ENCODE data around the gene HOXD9.
A peak's percentile ranks its signal among the peaks of the same experiment; 100 is the strongest.

Gene HOXD9

GRCh38 chr2:176138526-176138922 is 16.0 kb downstream of the HOXD9 start:
- Histone ChIP-seq H3K4me1 (ENCODE audit: control insufficient read depth, insufficient read depth, low read length) (peaks cover 13% of the 10 kb centered on the region), H3K4me3 (ENCODE audit: low read length) (no peak overlapping the region), H3K9me3 (ENCODE audit: control insufficient read depth, low read length) (no peaks in the 10 kb centered on the region), H3K36me3 (ENCODE audit: control insufficient read depth, insufficient read depth, low read length) (no peaks in the 10 kb centered on the region), H3K27me3 (ENCODE audit: control insufficient read depth, insufficient read depth, low read length) (peaks cover 98% of the 10 kb centered on the region), H3K9ac (ENCODE audit: low read length) (no peak overlapping the region)

DNA sequence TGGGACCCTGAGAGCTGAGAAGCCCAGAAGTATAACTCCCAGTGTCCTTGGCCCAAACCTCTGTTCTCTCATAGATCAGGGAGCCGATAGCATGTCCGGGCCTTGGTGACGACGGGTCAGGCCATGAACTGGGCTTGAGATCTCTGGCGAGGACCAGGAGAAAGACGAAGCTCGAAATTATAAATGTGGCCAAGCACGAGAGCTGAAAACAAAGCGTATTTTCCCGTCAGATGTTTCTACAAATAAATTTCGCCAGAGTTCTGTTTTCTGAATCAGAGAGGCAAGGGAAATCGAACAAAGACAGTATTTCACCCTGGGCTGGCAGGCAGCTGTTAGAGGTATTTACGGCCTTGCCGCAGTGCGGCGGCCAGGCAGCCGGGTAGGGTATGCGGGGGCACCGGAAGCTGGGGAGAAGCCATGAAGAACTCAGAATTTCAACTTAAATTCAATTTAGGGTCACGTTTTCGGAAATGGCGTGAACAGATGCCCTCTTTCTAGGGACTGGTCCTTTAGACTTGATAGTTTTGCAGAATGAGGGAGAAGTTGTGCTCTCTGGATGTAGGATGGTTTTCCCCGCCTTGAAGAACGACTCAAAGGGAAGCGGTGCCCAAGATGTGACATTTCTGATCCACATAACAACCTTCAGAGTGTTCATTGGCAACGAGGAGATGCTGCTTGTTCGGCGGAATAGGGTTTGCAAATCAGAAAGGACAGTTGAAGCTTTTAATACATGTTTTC is 16.6 kb downstream of the HOXD9 start:
- H3K36me3 ChIP-seq (ENCODE audit: control insufficient read depth, insufficient read depth, low read length) = no peaks in the 10 kb centered on the region
- peaks cover 93% of the 10 kb centered on the region for H3K27me3 ChIP-seq (ENCODE audit: control insufficient read depth, insufficient read depth, low read length)
- no peak overlapping the region for H3K4me3 ChIP-seq (ENCODE audit: low read length)
- H3K4me1 ChIP-seq (ENCODE audit: control insufficient read depth, insufficient read depth, low read length) = peaks cover 13% of the 10 kb centered on the region
- no peaks in the 10 kb centered on the region for H3K9me3 ChIP-seq (ENCODE audit: control insufficient read depth, low read length)
- H3K9ac ChIP-seq (ENCODE audit: low read length) = no peak overlapping the region

DNA sequence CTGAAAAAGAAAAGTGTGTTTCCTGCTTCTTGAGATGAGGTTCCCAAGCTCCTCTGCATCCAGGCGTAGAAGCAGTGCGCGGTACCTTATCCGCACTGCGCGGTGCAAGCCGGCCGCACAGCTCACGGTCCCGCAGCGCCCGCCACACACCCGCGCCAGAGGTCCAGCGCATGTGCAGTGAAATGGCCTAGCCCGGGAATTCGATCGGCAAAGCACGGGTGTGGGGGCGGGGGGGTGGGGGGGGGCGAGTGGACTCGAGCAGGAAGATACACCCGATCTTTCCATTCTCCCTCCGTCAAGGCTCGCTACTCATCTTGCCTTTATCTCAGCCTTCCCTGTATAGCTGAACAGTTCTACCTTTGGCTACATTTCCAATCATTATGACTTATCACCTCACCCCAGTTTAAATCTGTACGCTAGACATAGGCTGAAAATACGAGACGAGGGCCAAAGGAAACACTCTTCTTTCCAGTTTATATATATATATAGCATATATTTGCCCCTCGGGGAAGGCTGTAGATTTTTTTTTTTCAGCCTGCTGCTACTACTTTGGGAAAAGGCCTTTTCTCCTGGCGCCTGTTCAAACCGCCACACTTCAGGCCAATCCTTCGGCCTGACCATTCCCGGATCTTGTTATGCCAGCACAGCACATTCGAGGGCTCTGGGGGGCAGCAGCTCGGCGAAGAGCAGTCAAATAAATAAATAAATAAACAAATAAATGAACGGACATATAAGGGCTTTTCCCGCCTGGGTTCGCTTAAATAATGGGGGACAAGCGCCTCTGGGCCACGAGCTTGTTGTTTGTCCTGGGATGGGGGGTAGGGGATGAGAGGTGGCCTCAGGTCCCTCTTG is 17.4 kb downstream of the HOXD9 start:
- peaks cover 13% of the 10 kb centered on the region for H3K4me1 ChIP-seq (ENCODE audit: control insufficient read depth, insufficient read depth, low read length)
- no peak overlapping the region for H3K4me3 ChIP-seq (ENCODE audit: low read length)
- H3K9me3 ChIP-seq (ENCODE audit: control insufficient read depth, low read length) = no peaks in the 10 kb centered on the region
- peaks cover 91% of the 10 kb centered on the region for H3K27me3 ChIP-seq (ENCODE audit: control insufficient read depth, insufficient read depth, low read length)
- no peak overlapping the region for H3K9ac ChIP-seq (ENCODE audit: low read length)
- H3K36me3 ChIP-seq (ENCODE audit: control insufficient read depth, insufficient read depth, low read length) = no peaks in the 10 kb centered on the region

DNA sequence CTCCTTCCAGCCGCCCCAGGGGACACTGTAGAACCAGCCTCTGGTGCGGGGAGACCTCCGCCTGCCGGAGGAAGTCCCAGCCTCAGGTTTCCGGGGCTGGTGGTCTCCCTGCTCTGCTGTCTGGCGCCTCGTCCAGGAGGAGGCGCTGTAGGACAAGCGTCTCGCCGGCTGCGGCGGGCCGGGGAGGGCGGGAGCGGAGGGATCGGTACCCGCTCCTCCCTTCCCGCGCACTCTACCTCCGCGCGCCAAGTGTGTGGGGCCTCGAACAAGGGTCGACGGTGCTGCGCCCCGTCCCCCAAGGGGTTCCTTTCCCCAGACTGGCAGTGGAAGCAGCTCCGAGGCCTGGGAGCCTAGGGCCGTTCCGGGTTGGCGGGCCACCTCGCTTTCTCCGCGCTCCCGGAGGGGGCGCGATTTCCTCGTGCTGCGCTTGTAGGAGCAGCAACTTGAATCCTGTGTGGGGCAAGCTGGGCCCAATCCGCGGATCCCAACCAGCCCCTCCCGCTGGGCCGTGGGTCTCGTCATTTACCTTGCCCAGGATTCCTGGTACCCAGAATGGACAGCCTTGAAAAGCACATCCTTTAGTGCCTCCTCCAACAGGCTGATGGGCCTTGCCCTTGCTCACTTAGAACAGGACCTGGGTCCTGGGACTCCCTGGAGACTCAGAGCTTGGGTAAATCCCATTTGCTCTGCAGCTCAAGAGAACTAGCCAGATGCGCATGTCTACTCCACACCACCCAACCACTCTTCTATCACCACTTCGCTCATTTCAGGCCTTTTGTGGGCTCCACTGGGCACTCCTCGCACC is 18.2 kb downstream of the HOXD9 start:
- H3K36me3 ChIP-seq (ENCODE audit: control insufficient read depth, insufficient read depth, low read length) = no peaks in the 10 kb centered on the region
- H3K4me1 ChIP-seq (ENCODE audit: control insufficient read depth, insufficient read depth, low read length) = peaks cover 13% of the 10 kb centered on the region
- H3K9ac ChIP-seq (ENCODE audit: low read length) = peak overlapping the region; percentile 25
- H3K9me3 ChIP-seq (ENCODE audit: control insufficient read depth, low read length) = no peaks in the 10 kb centered on the region
- H3K27me3 ChIP-seq (ENCODE audit: control insufficient read depth, insufficient read depth, low read length) = peaks cover 89% of the 10 kb centered on the region
- H3K4me3 ChIP-seq (ENCODE audit: low read length) = no peak overlapping the region

DNA sequence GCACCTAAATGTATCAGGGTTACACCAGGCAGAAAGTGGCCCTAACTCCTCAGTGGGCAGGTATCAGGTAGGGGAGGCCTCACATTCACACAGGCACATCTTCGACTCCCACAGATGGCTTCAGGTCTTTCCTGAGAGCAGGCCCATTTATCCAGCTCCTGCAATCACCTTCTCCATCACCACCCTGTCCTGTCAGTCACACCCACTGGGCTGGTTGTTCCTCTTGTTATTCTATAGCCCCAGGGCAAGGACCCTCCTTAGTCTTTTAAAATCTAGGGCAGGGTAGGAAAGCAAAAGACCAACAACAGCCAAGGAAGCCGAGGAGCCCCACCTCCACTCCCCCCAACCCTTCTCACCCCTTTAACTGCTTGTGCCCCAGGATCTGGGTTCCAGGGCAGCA is 19.8 kb downstream of the HOXD9 start:
- Histone ChIP-seq H3K36me3 (ENCODE audit: control insufficient read depth, insufficient read depth, low read length) (no peaks in the 10 kb centered on the region), H3K4me3 (ENCODE audit: low read length) (no peak overlapping the region), H3K9ac (ENCODE audit: low read length) (no peak overlapping the region), H3K9me3 (ENCODE audit: control insufficient read depth, low read length) (no peaks in the 10 kb centered on the region), H3K27me3 (ENCODE audit: control insufficient read depth, insufficient read depth, low read length) (peaks cover 89% of the 10 kb centered on the region), H3K4me1 (ENCODE audit: control insufficient read depth, insufficient read depth, low read length) (peaks cover 8% of the 10 kb centered on the region)

GRCh38 chr2:176145085-176145969 is 22.8 kb downstream of the HOXD9 start:
- H3K4me3 ChIP-seq (ENCODE audit: low read length) = no peak overlapping the region
- H3K9me3 ChIP-seq (ENCODE audit: control insufficient read depth, low read length) = no peaks in the 10 kb centered on the region
- no peak overlapping the region for H3K9ac ChIP-seq (ENCODE audit: low read length)
- peaks cover 6% of the 10 kb centered on the region for H3K4me1 ChIP-seq (ENCODE audit: control insufficient read depth, insufficient read depth, low read length)
- H3K36me3 ChIP-seq (ENCODE audit: control insufficient read depth, insufficient read depth, low read length) = no peaks in the 10 kb centered on the region
- H3K27me3 ChIP-seq (ENCODE audit: control insufficient read depth, insufficient read depth, low read length) = peaks cover 90% of the 10 kb centered on the region

- Histone ChIP-seq H3K36me3 (ENCODE audit: control insufficient read depth, insufficient read depth, low read length) (no peaks in the 10 kb centered on the region), H3K27me3 (ENCODE audit: control insufficient read depth, insufficient read depth, low read length) (peaks cover 90% of the 10 kb centered on the region), H3K9ac (ENCODE audit: low read length) (no peak overlapping the region), H3K9me3 (ENCODE audit: control insufficient read depth, low read length) (no peaks in the 10 kb centered on the region), H3K4me1 (ENCODE audit: control insufficient read depth, insufficient read depth, low read length) (no peaks in the 10 kb centered on the region), H3K4me3 (ENCODE audit: low read length) (no peak overlapping the region)
These were observed 23.6 kb downstream of the HOXD9 start for GRCh38 chr2:176146101-176146500.

GRCh38 chr2:176146645-176147044 is 24.1 kb downstream of the HOXD9 start:
- Histone ChIP-seq H3K27me3 (ENCODE audit: control insufficient read depth, insufficient read depth, low read length) (peaks cover 90% of the 10 kb centered on the region), H3K36me3 (ENCODE audit: control insufficient read depth, insufficient read depth, low read length) (no peaks in the 10 kb centered on the region), H3K9ac (ENCODE audit: low read length) (no peak overlapping the region), H3K4me3 (ENCODE audit: low read length) (no peak overlapping the region), H3K9me3 (ENCODE audit: control insufficient read depth, low read length) (no peaks in the 10 kb centered on the region), H3K4me1 (ENCODE audit: control insufficient read depth, insufficient read depth, low read length) (no peaks in the 10 kb centered on the region)

- H3K9me3 ChIP-seq (ENCODE audit: control insufficient read depth, low read length) = no peaks in the 10 kb centered on the region
- no peak overlapping the region for H3K4me3 ChIP-seq (ENCODE audit: low read length)
- peaks cover 90% of the 10 kb centered on the region for H3K27me3 ChIP-seq (ENCODE audit: control insufficient read depth, insufficient read depth, low read length)
- no peaks in the 10 kb centered on the region for H3K36me3 ChIP-seq (ENCODE audit: control insufficient read depth, insufficient read depth, low read length)
- H3K4me1 ChIP-seq (ENCODE audit: control insufficient read depth, insufficient read depth, low read length) = no peaks in the 10 kb centered on the region
- no peak overlapping the region for H3K9ac ChIP-seq (ENCODE audit: low read length)
These were observed 24.8 kb downstream of the HOXD9 start for GRCh38 chr2:176147210-176147799.

GRCh38 chr2:176147800-176148496 is 25.4 kb downstream of the HOXD9 start:
- Histone ChIP-seq H3K9ac (ENCODE audit: low read length) (no peak overlapping the region), H3K27me3 (ENCODE audit: control insufficient read depth, insufficient read depth, low read length) (peaks cover 88% of the 10 kb centered on the region), H3K4me3 (ENCODE audit: low read length) (no peak overlapping the region), H3K9me3 (ENCODE audit: control insufficient read depth, low read length) (no peaks in the 10 kb centered on the region), H3K36me3 (ENCODE audit: control insufficient read depth, insufficient read depth, low read length) (no peaks in the 10 kb centered on the region), H3K4me1 (ENCODE audit: control insufficient read depth, insufficient read depth, low read length) (no peaks in the 10 kb centered on the region)
